EH (cell line): ENCODE data around the gene OR7C2.
"Not testable (repeated sequence)": the region's sequence is repeated elsewhere in the genome, so short reads cannot be mapped to it uniquely, and the experiment has no call there.

ENCODE experiments used
- DNase-seq: peaks from one replicate; pipeline ENCODE4 v3.0.0-alpha.2; 2015; ENCODE audit warnings: low read depth

Gene OR7C2

DNA sequence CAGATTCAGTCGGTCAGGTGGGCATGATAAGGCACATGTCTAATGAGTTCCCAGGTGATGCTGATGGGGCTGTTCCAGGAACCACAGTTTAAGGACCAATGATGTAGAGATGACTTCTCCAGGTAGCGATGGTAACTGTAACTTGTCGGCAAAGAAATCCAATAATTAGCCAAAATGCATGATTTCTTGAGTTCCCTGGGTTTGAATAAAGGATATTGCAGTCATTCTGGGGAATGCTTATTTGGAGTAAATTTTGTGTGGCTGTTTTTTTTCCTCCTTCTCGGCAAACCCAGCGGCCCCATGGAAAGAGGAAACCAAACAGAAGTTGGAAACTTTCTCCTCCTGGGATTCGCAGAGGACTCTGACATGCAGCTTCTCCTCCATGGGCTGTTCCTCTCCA, at the start of gene OR7C2:
OR7C2 (plus strand) TSS at position 301 of the 400 bp plus-strand sequence; CDS start at position 301, 0 bp downstream.
- no peak for DNase-seq

DNA sequence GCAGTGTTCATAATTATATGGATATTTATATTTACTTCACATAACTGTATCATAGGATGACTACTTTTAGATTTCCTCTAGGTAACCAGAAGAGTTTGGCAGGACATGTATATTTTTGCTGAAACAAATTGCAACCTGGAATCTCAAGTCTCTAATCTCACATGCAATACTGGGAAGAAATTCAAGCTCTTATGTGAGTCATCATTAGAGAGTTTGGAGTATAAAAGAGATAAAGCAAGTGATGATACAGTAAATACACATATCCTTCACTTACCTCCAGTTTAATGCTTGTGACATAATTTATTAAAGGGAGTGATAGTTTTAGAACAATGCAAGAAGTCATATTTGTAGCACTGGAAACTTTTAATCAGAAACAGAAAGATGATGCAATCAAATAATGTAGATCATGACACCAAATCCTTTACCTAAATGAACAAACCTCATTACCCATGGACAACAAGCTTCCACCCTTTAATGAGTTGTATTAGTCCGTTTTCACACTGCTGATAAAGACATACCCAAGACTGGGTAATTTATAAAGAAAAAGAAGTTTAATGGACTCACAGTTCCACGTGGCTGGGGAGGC, 39.5 kb upstream of the OR7C2 start:
- DNase-seq, result no peak

DNA sequence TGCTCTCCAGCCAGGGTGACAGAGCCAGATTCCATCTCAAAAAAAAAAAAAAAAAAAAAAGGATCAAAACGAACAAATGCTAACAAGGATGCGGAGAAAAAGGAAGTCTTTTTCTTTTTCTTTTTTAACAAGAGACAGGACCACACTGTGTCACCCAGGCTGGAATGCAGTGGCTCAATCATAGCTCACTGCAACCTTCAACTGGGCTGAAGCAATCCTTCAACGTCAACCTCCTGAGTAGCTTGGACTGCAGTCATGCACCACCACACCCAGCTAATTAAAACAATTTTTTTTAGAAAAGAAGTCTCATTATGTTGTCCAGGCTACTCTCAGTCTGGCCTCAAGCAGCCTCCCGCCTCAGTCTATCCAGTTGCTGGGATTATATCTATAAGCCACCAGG, 34.6 kb upstream of the OR7C2 start:
- DNase-seq, result no peak

DNA sequence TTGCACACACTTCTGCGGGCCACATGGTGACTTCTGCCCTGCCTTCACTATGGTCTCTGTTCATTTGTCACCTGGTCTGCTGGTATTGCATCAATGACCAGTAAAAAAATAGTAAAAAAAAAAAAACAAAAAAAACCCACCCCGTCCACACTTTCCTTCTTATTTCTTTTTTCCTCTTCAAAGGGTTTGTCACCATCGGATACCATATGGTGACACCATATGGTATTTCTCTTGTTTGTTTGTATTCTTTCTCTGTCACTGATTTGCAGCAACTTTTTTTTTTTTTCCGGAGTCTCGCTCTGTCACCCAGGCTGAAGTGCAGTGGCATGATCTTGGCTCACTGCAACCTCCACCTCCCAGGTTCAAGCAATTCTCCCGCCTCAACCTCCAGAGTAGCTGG, 26.2 kb upstream of the OR7C2 start:
- DNase-seq, result no peak

DNA sequence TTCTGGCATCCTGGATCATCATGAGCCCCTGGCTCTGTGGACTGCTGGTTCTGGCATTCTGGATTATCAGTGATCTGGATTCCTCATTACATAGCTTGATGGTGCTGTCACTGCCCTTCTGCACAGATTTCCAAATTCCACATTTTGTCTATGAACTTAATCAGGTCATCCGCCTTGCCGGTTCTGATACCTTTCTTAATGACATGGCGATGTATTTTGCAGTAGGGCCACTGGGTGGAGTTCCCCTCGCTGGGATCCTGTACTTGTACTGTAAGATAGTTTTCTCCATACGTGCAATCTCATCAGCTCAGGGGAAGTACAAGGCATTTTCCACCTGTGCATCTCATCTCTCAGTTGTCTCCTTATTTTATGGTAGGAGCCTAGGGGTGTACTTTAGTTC, 24.4 kb upstream of the OR7C2 start:
- DNase-seq, result no peak

DNA sequence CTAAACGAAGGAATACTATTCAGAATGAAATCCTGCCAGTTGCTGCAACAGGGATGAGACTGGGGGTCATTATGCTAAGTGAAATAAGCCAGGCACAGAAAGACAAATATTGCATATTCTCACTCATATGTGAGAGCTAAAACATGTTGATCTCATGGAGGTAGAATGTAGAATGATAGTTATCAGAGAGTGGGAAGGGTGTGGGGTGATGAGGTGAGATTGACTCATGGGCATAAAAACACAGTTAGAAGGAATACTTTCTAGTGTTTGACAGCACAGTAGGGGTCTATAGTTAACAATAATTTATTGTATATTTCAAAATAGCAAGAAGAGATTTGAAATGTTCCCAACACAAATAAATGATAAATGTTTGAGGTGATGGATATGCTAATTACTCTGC, 7.8 kb upstream of the OR7C2 start:
- no peak for DNase-seq

DNA sequence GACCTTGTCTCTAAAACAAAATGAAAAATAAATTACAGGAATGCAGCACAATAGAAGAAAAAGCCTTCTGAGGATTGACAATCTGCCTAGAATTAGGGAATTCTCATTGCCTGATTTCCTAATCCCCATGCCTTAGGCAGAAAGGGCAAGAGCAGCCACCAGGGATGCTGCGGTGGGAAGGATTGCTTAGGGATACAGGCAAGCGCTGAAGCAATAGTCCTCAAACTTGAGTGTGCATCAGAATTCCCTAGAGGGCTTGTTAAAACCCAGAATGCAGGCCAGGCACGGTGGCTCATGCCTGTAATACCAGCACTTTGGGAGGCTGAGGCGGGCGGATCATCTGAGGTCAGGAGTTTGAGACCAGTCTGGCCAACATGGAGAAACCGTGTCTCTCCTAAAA, 1.0 kb upstream of the OR7C2 start:
- no peak for DNase-seq

DNA sequence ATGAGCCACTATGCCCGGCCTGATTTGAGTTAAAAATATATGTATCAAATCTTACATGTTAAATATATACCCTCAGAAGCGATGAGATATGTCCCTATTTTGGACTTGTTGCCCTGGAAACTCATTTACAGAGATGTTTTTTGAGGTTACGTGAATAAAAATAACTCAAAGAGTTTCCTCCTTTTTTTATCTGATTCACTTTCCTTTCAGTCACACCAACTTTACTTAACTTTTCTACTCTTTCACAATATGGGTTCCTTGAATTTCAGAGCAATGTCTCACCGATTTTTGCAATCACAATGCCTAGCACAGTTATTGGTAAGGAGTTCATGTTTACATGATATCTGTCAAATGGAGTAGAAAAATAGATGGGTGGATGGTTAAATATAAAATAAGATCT, 2.3 kb downstream of the OR7C2 start:
- peak; percentile 13 for DNase-seq

DNA sequence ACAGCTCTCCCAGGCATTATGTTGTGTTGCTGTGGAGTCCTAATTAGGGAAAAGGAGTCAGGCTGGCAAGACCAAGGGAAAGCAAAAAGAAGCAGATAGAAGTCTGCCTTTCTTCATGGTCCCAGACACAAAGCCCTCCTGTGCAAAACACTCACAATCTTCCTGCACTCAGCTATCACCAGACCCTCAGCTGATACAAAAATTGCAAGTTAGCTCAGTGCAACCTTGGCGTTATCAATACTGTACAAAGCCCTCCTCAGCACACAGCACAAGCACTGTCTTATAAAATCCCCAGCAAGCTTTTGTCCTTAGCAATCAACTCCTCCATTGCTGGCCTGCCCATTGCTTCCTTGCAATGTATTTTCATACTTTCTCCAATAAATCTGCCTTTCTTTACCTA, 3.2 kb downstream of the OR7C2 start:
- DNase-seq, result no peak

DNA sequence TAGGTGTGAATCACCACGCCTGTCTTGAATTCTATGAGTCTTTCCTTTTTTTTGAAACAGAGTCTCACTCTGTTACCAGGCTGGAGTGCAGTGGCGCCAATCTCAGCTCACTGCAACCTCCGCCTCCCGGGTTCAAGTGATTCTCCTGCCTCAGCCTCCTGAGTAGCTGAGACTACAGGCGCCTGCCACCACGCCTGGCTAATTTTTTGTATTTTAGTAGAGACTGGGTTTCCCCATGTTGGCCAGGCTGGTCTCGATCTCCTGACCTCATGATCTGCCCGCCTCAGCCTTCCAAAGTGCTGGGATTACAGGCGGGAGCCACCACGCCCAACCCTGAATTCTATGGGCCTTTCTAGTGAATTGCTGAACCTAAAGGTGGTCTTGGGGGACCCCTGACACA, 8.1 kb downstream of the OR7C2 start:
- DNase-seq, result not testable (repeated sequence)

DNA sequence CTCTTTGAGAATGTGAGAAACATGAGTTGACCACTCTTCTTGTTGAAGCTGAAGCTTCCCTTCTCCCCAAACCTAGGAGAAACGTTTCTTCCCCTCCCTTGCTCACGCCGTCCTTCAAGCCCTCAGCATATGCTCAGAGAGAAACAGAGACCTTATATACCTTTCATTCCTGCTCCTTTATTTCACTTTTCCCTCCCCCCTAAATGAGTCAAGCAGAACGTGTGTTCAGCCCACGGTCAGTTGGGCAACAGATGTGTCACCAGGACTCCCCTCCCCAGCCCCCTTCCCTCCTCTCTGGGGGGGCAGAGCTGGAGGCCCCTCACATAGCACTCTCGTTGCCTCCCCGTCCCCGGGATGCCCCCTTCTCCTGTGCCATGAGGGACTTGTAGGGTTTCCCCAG, 8.6 kb downstream of the OR7C2 start:
- DNase-seq, result no peak

DNA sequence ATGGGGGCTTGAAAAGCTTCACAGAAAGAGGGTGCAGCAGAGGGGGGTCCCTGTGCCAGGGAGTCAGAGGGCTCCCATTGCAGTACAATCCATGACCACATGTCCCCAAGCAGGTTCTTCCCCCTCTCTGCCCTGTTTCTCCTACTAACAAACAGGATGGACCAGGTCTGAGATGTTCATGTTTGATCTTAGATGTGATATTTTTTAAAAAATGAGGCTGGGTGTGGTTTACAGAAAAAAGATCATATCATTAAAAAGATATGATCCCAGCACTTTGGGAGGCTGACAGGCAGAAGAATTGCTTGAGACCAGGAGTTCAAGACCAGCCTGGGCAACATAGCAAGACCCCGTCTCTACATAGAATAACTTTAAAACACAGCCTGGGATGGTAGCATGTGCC, 9.1 kb downstream of the OR7C2 start:
- no peak for DNase-seq

DNA sequence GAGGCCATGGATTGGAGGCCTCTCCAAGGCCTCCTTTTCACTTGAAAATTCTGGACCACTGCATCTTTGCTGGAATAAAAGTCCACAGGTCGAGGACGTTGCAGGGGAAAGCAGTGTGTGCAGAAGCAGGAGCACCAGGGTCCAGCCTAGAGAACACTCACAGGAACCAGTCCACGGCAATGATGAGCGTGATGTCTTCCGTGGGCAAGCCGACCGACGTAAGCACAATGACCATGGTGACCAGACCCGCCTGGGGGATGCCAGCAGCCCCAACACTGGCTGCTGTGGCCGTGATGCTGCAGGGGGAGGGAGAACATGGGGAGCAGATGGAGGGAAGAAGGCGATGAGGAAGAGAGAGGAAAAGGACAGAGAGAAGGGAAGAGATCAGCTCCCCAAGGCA, 11.5 kb downstream of the OR7C2 start:
- no peak for DNase-seq

DNA sequence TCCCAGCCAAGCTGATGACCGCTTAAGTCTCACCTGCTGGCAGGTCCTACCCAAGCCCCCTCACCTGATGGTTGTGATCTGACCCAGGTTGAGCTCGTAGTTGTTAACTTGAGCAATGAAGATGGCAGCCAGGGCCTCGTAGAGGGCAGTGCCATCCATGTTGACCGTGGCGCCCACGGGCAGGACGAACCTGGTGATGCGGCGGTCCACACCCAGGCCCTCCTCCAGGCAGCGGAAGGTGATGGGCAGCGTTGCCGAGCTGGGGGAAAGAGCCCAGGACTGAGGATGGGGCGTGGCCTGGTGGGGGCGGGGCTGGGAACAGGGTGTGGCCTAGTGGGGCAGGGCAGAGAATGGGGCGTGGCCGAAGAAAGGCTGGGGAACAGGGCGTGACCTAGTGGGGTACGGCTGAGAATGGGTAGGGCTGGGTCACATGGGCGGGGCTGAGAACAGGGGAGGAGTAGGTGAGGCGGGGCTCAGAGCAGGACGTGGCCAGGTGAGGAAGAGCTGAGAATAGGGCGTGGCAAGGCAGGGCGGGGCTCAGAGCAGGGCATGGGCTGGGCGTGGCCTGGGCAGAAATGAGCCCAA, 12.9 kb downstream of the OR7C2 start:
- no peak for DNase-seq

DNA sequence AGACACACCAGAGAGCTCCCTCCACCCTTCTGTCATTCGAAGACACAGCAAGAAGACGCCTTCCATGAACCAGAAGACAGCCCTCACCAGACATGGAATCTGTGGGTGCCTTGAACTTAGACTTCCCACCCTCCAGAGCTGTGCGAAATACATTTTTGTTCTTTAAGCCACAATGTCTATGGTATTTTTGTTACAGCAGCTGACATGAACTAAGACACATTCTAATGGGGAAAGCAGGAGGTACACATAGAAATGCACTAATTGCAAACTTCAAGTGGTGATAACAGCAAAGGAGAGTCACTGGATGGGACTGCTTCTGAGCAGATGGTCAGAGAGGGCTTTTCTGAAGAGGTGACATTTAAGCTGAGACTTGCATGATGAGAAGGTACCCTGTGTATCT, 16.2 kb downstream of the OR7C2 start:
- DNase-seq, result no peak

DNA sequence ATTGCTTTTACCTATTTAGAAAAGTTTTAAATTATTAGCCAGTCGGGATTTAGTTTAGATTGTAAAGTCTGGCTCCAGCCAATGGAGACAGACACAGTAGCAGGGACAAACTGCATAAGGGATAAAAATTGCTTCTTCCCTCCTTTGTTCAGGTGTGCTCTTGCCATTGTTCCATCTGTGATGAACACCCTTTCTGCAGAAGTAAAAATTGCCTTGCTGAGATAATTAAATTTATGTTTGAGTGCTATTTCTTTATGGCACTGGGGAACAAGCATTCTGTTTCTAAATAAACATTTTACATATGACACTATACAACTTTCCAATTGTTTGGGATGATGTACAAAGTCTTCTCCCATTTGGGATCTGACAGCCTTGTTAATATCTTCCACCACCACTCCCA, 18.0 kb downstream of the OR7C2 start:
- DNase-seq, result no peak

DNA sequence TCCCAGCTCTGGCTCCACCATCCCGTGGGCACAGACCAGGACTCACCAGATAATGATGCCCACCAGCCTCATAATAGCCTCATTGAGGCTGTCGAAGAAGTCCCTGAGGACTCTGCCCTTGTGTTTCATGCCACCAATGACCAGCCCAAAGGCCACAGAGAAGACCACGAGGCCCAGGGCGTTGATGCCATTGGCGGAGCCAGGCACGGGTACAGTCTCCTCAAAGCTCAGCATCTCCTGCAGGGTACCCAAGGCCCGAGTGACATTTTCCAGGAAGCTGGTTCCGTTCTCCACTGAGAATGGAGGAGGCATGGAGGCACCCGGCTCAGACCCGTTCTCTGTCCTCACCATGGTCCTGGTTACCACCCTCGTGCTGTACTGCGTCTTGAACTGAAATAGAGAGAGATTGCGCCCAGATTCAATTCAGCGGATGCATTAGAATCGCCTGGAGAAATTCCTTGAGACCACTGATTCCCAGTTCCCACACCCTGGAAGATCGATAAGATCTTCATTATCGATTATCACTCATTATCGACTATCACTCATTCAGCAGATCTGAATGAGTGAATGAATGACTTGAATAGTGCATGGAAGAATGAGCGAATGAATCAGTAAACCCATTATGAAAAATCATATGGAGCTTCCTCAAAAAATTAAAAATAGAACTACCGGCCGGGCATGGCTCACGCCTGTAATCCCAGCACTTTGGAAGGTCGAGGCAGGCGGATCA, 20.8 kb downstream of the OR7C2 start:
- DNase-seq, result no peak

DNA sequence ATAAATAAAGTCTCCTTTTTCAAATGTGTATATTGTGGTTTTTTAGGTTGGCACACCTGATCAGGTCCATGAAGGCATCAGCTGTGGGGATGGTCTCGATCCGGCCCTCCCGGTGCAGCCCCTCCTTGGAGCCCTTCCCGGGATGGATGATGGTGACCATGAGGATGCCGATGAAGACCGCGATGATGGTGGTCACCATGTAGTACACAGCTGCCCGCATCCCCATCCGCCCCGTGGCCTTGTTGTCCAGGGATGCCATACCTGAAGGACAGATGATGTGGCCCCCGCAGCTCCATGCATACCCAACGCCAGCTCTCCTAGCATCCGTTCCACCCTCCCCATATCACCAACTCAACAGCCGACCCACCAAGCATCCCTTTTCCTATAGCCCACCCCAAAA, 27.0 kb downstream of the OR7C2 start:
- DNase-seq, result no peak

DNA sequence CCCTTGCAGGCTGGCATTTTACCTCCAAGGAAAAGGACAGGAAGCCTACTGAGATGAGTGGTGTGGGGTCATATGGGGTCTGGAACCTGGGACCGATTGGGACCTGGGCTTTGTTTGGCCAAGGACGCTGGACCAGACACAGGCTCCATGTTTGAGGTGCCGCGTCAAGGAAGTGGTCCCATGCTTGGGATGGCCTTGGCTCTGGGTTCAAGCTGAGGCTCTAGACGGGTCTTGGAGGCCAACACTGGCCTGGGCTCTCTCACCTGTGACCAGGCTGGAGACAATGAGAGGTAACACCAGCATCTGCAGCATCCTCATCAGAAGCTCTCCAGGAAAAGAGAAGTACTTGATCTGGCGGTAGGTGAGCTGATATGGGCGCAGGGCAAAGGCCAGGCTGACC, 30.2 kb downstream of the OR7C2 start:
- DNase-seq, result no peak

DNA sequence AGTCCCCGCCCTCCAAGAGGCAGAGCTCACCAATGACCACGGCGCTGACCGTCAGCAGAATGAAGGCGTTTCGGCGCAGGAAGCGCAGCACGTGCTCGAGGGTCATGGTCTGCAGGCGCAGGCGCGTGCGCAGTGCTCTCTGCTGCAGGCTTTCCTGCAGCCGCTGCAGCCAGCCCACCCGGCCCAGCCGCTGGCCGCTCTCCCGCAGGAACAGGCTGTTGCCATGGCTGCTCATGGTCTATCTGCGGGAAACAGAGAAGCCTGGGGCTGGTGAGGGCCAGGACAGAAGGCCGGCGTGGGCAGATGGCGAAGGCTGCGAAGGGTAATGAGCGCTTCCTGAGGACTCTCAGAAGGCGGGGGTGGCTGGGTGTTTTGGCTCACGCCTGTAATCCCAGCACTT, 31.4 kb downstream of the OR7C2 start:
- DNase-seq, result no peak

DNA sequence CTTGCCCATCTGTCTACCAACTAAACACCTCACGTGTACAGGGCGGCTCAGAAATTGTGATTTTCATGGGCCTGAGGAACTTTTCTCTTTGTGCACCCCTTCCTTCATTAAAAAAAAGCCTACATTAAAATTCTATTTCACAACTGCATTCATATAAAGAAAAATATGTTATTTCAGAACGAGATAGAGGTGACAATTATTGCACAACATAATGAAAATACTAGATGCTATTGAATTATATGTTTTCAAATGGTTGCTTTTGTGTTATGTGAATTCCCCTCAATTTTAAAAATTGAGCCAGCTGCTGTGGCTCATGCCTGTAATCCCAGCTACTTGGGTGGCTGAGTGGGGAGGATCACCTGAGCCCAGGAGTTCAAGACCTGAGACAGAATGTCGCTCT, 33.2 kb downstream of the OR7C2 start:
- DNase-seq, result no peak

DNA sequence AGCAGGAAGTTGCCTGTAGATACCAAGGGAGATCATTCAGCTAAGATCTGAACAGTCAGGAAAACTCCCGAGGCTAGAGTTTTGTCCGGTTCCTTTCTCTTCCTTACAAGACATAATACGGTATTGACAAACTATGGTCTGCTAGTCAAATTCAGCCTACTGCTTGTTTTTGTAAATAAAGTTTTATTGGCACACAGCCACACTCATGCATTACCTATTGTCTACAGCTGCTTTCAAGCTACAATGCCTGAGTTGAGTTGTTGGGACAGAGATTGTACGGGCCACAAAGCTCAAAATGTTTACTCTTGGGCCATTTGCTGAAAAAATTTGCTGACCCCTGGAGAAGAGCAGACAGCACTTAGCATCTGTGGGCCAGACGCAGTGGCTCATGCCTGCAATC, 35.8 kb downstream of the OR7C2 start:
- no peak for DNase-seq

DNA sequence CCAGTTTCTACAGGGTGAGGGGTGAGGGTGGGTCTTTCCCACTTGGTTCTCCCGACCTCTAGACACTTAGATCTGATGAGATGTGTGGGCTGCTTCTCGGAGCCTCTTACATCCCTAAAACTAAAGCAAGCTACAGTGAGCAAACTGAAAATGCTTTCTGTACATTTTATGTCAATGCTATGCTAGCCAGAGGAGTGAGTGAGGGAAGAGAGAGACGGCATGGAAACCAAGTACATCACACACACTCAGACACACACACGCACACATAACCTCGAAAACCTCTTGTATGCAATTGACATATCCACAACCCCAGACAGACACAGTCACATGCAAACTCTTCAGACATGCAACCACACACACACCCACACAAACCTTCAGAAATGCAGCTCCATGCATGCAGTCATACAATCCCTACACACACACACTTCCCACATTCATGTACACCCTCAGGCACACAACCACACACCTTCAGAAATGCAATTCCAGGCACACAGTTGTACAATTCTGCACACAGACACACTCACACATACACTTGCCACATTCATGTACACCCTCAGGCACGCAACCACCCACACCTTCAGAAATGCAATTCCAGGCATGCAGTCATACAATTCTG, 37.0 kb downstream of the OR7C2 start:
- DNase-seq, result no peak
